ENCODE measurements around the gene ACOT4. TPM values are rescaled to one million over a fixed set of nuclear protein-coding genes. Genes with fewer than 3 reads are reported as not detected.

The ACOT4 gene
- total RNA-seq, 4 donors from 2014 or later, result 3.5 to 10.4 (median 5.5) TPM

DNA sequence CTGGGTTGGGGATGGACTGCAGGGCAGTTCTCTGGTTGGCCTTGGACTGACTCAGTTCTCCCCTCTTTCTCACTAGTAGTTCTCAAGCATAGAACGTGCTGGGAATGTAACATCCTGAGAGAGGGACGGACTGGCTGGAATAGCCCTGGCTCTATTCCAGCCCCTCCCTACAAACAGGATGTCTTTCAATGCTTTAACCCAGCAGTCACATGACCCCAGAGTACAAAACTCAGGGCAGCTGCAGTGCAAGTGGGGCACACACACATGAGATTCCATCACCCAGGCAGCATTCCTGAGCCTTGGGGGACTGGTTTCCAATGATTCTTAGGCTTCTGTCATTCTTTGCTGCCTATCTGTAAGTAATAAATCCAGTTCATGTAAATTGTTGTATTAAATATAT, 19.0 kb downstream of the ACOT4 start:
- TF ChIP-seq, protein P1, sequence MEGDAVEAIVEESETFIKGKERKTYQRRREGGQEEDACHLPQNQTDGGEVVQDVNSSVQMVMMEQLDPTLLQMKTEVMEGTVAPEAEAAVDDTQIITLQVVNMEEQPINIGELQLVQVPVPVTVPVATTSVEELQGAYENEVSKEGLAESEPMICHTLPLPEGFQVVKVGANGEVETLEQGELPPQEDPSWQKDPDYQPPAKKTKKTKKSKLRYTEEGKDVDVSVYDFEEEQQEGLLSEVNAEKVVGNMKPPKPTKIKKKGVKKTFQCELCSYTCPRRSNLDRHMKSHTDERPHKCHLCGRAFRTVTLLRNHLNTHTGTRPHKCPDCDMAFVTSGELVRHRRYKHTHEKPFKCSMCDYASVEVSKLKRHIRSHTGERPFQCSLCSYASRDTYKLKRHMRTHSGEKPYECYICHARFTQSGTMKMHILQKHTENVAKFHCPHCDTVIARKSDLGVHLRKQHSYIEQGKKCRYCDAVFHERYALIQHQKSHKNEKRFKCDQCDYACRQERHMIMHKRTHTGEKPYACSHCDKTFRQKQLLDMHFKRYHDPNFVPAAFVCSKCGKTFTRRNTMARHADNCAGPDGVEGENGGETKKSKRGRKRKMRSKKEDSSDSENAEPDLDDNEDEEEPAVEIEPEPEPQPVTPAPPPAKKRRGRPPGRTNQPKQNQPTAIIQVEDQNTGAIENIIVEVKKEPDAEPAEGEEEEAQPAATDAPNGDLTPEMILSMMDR (IDR thresholded peaks at IDR 0.05; ENCODE audit: low read depth), result no peak

DNA sequence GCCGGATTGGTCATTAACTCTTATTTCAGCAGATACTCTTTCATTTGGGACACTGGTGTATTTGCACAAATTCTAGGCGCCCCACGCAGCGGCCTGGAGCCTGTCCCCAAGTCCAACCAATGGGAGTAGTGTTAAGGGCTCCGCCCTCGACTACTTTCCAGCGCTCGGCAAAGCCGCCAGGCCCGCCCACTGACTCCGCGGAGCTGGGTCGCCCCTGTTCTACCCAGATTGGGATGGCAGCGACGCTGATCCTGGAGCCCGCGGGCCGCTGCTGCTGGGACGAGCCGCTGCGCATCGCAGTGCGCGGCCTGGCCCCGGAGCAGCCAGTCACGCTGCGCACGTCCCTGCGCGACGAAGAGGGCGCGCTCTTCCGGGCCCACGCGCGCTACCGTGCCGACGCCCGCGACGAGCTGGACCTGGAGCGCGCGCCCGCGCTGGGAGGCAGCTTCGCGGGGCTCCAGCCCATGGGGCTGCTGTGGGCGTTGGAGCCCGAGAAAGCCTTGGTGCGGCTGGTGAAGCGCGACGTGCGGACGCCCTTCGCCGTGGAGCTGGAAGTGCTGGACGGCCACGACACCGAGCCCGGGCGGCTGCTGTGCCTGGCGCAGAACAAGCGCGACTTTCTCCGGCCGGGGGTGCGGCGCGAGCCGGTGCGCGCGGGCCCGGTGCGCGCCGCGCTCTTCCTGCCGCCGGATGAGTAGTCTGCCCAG, 20.8 kb downstream of the ACOT4 start, which contains the start of gene ACOT6:
Gene ACOT6 (plus strand): TSS at position 179 of the 707 bp plus-strand sequence. CDS start 55 bp downstream, at position 234.
- TF ChIP-seq, protein P1 (IDR thresholded peaks at IDR 0.05; ENCODE audit: low read depth), result no peak

DNA sequence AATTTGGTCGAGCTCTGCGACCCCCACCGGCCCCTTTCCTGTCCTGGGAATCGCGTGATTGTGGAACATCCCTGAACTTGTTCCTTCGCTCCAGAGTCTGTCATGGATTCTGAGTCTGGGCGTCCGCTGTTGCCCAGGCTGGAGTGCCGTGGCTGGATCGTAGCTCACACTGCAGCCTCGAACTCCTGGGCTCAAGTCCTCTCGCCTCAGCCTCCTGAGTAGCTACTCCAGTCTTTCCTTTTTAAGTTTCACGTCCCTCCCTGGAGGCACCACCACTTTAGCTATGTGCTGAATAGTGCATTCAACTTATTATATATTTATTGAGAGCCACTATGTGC, 21.3 kb downstream of the ACOT4 start:
- TF ChIP-seq, protein P1 (IDR thresholded peaks at IDR 0.05; ENCODE audit: low read depth), result no peak

DNA sequence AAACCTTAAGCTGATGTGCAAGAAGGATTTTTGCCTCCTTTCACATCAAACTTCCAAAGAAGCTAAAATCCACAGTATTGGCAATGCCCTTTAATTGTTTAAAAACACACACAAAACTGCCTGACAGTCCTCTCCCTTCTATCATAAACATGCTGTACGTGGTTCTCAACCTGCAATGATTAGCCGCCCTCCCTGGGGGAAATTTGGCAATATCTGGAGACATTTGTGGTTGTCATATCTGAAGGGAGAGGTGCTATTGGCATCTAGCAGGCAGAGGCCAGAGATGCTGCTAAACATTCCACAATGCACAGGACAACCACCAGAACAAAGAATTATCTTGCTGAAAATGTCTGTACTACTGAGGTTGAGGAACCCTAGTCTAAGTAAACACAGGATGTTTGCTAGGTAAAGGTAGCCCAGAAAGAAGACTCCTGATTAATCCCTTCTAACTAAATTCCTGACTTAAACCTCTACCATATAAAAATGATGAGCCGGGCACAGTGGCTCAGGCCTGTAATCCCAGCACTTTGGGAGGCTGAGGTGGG, 21.8 kb downstream of the ACOT4 start:
- TF ChIP-seq, protein P1 (IDR thresholded peaks at IDR 0.05; ENCODE audit: low read depth), result no peak

DNA sequence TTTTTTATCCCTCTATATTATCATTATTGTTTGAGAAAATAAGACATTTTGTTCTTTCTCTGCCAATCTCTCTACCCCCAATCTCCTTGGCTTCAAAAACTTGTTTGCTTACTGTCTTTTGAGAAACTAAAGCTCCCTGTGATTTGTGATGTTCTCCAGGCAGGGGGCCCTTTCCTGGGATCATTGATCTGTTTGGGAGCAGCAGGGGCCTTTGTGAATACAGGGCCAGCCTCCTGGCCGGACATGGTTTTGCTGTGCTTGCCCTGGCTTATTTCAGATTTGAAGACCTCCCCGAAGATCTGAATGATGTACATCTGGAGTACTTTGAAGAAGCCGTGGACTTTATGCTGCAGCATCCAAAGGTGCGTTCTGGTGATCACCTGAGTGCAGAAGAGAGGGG, 25.2 kb downstream of the ACOT4 start:
- TF ChIP-seq, protein P1 (IDR thresholded peaks at IDR 0.05; ENCODE audit: low read depth), result no peak

DNA sequence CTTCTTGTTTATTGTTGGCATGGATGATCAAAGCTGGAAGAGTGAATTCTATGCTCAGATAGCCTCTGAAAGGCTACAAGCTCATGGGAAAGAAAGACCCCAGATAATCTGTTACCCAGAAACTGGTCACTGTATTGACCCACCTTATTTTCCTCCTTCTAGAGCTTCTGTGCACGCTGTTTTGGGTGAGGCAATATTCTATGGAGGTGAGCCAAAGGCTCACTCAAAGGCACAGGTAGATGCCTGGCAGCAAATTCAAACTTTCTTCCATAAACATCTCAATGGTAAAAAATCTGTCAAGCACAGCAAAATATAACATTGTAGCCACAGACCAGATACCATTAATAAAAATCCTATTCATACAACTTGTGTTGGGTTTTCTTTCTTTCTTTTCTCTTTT, 27.9 kb downstream of the ACOT4 start:
- TF ChIP-seq, protein P1 (IDR thresholded peaks at IDR 0.05; ENCODE audit: low read depth), result no peak

DNA sequence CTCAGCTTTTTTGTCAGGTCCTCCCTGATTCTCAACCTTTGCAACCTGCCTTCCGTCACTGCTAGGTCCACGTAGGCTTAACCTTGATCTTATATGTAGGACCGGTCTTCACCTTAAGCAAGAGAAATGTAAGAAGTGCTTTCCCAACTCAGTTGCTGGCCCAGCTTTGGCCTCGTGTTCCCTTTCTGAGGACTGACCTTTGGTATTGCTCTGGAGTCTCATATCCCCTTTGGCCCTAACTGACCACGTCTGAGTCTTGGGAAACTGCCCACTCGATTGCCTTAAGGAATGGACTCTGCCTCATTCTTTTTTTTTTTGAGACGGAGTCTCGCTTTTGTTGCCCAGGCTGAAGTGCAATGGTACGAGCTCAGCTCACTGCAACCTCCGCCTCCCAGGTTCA, 28.6 kb downstream of the ACOT4 start:
- TF ChIP-seq, protein P1 (IDR thresholded peaks at IDR 0.05; ENCODE audit: low read depth), result no peak

Measured in subcutaneous adipose tissue (tissue), 4 donors.